MCF 10A (cell line): Measurements from ENCODE around the gene HOXB7. TPM values are rescaled to one million over a fixed set of nuclear protein-coding genes. Genes with fewer than 3 reads are reported as not detected.
A peak's percentile ranks its signal among the peaks of the same experiment; 100 is the strongest.

Experiments
- BruUV-seq: library from RNA; stranded (reverse); fragments of 400-500 nt; replicated peaks from 2 replicates; lab custom pipeline; 2021; lab: Mats Ljungman, UMichigan
- CTCF ChIA-PET: fragments of 300-600 bp; sonication (Branson Sonifier 250); formaldehyde crosslinking; extraction: SDS; loops from one replicate; lab custom pipeline; 2021; ENCODE audit warnings: antibody characterized with exemption, inconsistent platforms; lab: Yijun Ruan, JAX
- POLR2A ChIA-PET: fragments of 300-600, 350-650 bp; sonication (Branson Sonifier 250); formaldehyde crosslinking; extraction: SDS; loops from one replicate; lab custom pipeline; 2020; ENCODE audit warnings: antibody characterized with exemption, inconsistent platforms; lab: Yijun Ruan, JAX
- DNase-seq: peaks from one replicate; pipeline ENCODE4 v3.0.0-alpha.2; 2018; ENCODE audit not compliant: unreplicated experiment
- H3K27ac Mint-ChIP-seq: one replicate; pipeline ENCODE4 v1.8.0; 2022; ENCODE audit warnings: mild to moderate bottlenecking, low read depth, mixed read lengths; ENCODE audit not compliant: unreplicated experiment
- H3K27me3 Mint-ChIP-seq: one replicate; pipeline ENCODE4 v1.8.0; 2022; ENCODE audit warnings: mixed read lengths; ENCODE audit not compliant: insufficient read depth, unreplicated experiment
- H3K36me3 Mint-ChIP-seq: one replicate; pipeline ENCODE4 v1.8.0; 2022; ENCODE audit warnings: mild to moderate bottlenecking, moderate library complexity, mixed read lengths; ENCODE audit not compliant: insufficient read depth, unreplicated experiment
- H3K4me1 Mint-ChIP-seq: one replicate; pipeline ENCODE4 v1.8.0; 2022; ENCODE audit warnings: mixed read lengths; ENCODE audit not compliant: insufficient read depth, unreplicated experiment
- H3K4me3 Mint-ChIP-seq: one replicate; pipeline ENCODE4 v1.8.0; 2022; ENCODE audit warnings: mild to moderate bottlenecking, moderate library complexity, mixed read lengths; ENCODE audit not compliant: unreplicated experiment
- H3K9me3 Mint-ChIP-seq: one replicate; pipeline ENCODE4 v1.8.0; 2022; ENCODE audit warnings: mixed read lengths; ENCODE audit not compliant: unreplicated experiment
- intact Hi-C: fragments of 100-400 bp; cut with micrococcal nuclease; formaldehyde crosslinking; loops from 2 replicates; pipeline ENCODE4 v1.14.1; 2022
- total RNA-seq: library from RNA; stranded (reverse); gene quantifications from 2 replicates; pipeline ENCODE4 v1.2.3, GENCODE V29; 2022
- TF ChIP-seq, protein P1 (sequence below): fragments of 200-600 bp; IDR thresholded peaks from one replicate; pipeline ENCODE4 v1.8.0; 2022; ENCODE audit warnings: antibody characterized with exemption, mild to moderate bottlenecking; ENCODE audit not compliant: unreplicated experiment

The HOXB7 gene
- total RNA-seq, 1 experiment from 2014 or later, result not detected

DNA sequence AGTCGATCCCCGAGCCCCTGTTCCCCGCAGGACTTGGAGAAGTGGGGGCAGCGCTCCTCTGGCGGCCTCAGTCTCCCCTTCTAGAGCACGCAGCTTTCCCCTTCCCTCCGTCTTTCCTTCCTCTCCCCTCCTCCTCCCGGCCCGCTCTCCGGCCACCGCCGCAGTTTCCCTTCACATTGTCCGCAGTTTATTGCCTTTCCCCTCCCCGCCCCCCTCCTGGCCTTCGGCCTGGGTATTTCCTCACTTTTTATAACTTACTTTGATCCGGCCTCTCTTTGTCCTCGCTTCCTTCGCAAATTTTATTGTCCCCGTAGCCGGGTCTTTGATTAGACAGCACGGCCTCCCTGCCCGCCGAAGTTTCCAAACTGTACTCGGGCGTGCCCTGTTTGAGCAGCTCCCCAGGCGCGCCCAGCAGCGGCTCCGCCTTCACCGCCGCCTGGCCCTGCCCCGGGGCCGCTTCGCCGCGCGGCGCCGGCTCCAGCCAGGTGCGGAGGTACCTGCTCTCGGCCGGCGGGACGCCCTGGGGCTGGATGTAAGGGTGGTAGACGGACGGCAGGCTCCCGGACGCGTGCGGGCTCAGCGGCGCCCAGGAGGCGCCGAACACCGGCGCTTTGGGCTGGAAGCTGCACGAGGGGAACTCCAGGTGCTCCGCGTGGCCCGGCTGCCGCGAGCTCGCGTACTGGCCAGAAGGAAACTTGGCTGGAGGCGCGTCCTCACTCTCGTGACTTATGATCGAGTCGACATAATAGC, 14.9 kb upstream of the HOXB7 start:
- no peak overlapping the region for H3K27ac Mint-ChIP-seq
- TF ChIP-seq, protein P1, sequence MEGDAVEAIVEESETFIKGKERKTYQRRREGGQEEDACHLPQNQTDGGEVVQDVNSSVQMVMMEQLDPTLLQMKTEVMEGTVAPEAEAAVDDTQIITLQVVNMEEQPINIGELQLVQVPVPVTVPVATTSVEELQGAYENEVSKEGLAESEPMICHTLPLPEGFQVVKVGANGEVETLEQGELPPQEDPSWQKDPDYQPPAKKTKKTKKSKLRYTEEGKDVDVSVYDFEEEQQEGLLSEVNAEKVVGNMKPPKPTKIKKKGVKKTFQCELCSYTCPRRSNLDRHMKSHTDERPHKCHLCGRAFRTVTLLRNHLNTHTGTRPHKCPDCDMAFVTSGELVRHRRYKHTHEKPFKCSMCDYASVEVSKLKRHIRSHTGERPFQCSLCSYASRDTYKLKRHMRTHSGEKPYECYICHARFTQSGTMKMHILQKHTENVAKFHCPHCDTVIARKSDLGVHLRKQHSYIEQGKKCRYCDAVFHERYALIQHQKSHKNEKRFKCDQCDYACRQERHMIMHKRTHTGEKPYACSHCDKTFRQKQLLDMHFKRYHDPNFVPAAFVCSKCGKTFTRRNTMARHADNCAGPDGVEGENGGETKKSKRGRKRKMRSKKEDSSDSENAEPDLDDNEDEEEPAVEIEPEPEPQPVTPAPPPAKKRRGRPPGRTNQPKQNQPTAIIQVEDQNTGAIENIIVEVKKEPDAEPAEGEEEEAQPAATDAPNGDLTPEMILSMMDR, result no peak
- TSS peak; percentile 32 for BruUV-seq
- peaks cover 6% of the 10 kb centered on the region for H3K4me1 Mint-ChIP-seq
- intact Hi-C loops, result no loop called here
- H3K36me3 Mint-ChIP-seq, result peaks cover 7% of the 10 kb centered on the region
- no peaks in the 10 kb centered on the region for H3K9me3 Mint-ChIP-seq
- peaks cover 99% of the 10 kb centered on the region for H3K27me3 Mint-ChIP-seq
- POLR2A ChIA-PET, result interaction anchor here (0.6 to 1.8 kb wide), 8 partner anchors 10 to 574 kb away, joined by 3 to 5 read pairs (median 3); partner anchors contain the start of gene SNF8
- peak overlapping the region; percentile 72 for H3K4me3 Mint-ChIP-seq
- DNase-seq, result peak; percentile 44
- CTCF ChIA-PET, result interaction anchor here (0.6 to 1.7 kb wide), 11 partner anchors 9 to 662 kb away, joined by 3 to 5 read pairs (median 3); no protein-coding TSS in a partner anchor

DNA sequence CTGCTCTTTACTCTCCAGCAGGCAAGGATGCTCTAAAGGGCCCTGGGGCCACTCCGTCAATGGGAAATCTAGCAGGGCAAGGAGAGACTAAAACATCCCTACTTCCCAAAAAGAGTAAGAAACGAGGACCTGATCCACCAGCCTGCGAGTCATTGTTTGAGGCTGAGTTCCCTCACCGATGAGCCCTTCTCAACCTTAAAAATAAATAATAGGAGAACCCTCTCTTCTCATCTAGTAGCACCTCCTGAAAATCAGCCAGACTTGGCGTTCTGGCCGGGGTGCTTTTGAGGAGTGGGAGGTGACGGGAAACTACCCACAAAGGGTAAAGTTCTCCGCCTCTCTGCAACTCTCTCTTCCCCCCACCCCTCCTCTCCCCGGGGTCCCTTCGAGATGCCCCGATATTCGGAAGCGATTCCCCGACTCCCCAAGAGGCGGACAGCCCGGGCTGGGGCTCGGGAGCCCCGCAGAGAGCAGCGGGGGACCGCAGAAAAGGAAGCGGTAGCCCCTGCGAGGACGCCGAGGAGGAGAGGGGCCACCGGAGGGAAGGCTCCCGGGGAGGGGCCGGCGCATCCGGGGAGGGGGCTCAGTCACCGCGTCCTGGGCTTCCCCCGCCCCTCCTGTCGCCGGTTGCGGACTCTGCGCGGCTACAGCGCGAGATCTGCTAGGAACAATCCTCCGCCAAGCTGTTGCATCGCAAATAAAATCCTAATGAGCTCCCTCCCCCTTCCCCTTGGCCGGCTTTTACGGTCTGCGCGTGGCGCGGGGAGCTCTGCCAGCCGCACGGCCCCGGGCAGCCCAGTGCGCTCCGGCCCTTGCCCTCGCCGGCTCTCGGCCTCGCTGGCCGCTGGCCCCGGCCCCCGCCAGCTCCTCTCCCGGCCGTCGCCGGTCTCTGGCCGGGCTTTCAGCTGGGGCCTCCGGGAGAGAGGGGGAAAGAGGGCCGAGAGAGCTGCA, 14.0 kb upstream of the HOXB7 start:
- peaks cover 99% of the 10 kb centered on the region for H3K27me3 Mint-ChIP-seq
- H3K36me3 Mint-ChIP-seq, result peaks cover 7% of the 10 kb centered on the region
- BruUV-seq, result no TSS peak
- TF ChIP-seq, protein P1, result no peak
- peaks cover 6% of the 10 kb centered on the region for H3K4me1 Mint-ChIP-seq
- H3K4me3 Mint-ChIP-seq, result peak overlapping the region; percentile 72
- no peaks in the 10 kb centered on the region for H3K9me3 Mint-ChIP-seq
- intact Hi-C loops, result no loop called here
- H3K27ac Mint-ChIP-seq, result no peak overlapping the region
- no peak for DNase-seq
- ChIA-PET POLR2A (interaction anchor here (0.6 to 1.8 kb wide), 6 partner anchors 11 to 573 kb away, joined by 3 to 5 read pairs (median 3); partner anchors contain the start of gene SNF8), CTCF (interaction anchor here (0.6 to 1.7 kb wide), 11 partner anchors 8 to 545 kb away, joined by 3 to 6 read pairs (median 3); no protein-coding TSS in a partner anchor)

DNA sequence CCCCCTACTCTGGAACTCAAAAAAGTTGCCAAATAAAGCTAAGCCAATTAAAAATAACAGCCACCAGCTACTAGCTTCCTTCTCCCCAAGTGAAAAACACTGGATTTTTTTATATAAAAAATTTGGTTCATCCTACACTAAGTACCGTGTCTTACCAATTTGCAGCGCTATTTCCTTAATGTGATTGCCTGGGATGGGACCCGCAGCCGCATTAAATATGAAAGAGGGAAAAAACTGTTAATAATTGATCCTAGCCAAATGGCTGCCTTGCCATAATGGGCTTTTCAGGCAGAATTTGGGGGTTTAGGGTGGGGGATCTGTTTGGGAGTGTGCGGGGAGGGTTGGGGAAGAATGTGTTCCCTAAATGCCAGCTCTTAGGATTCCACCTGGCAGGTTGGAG, 13.3 kb upstream of the HOXB7 start:
- DNase-seq, result no peak
- no peak overlapping the region for H3K27ac Mint-ChIP-seq
- intact Hi-C loops, result no loop called here
- no TSS peak for BruUV-seq
- H3K4me1 Mint-ChIP-seq, result peaks cover 6% of the 10 kb centered on the region
- TF ChIP-seq, protein P1, result no peak
- peaks cover 99% of the 10 kb centered on the region for H3K27me3 Mint-ChIP-seq
- H3K9me3 Mint-ChIP-seq, result no peaks in the 10 kb centered on the region
- peaks cover 7% of the 10 kb centered on the region for H3K36me3 Mint-ChIP-seq
- ChIA-PET POLR2A (interaction anchor here (0.7 kb wide), 1 partner anchor 188 kb away, joined by 3 read pairs; no protein-coding TSS in a partner anchor), CTCF (interaction anchor here (0.6 to 1.6 kb wide), 3 partner anchors 13 to 181 kb away, joined by 3 to 6 read pairs (median 3); no protein-coding TSS in a partner anchor)
- no peak overlapping the region for H3K4me3 Mint-ChIP-seq
